ENCODE results near the gene FAM228A.

DNA sequence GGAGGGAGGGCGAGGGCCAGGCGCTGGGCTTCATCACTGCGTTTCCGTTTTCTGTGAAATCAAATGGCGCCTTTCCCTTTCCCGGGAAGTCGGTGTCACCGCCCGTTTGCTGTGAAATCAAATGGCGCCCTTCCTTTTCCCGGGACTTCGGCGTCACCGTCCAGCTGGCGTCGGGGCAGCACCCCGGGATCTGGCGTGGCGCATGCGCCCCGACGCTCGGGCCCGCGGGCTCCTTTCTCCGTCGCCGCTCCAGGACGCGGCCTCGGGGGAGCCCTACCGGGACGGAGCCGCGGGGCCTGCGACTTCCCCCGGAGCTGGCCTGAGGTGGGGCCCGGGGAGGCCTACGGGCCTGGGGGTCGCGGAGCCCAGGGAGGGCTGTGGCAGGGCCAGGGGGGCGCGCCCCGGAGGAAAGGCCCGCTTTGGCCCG, at the start of gene FAM228A:
- TF ChIP-seq, protein P1, sequence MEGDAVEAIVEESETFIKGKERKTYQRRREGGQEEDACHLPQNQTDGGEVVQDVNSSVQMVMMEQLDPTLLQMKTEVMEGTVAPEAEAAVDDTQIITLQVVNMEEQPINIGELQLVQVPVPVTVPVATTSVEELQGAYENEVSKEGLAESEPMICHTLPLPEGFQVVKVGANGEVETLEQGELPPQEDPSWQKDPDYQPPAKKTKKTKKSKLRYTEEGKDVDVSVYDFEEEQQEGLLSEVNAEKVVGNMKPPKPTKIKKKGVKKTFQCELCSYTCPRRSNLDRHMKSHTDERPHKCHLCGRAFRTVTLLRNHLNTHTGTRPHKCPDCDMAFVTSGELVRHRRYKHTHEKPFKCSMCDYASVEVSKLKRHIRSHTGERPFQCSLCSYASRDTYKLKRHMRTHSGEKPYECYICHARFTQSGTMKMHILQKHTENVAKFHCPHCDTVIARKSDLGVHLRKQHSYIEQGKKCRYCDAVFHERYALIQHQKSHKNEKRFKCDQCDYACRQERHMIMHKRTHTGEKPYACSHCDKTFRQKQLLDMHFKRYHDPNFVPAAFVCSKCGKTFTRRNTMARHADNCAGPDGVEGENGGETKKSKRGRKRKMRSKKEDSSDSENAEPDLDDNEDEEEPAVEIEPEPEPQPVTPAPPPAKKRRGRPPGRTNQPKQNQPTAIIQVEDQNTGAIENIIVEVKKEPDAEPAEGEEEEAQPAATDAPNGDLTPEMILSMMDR (conservative IDR thresholded peaks at IDR 0.05; ENCODE audit: low read length), result no peak
- TF ChIP-seq EZH2phosphoT487 (IDR thresholded peaks at IDR 0.05; ENCODE audit: borderline replicate concordance, low read depth, low read length), result no peak
